Hair follicular keratinocyte (primary cell): ENCODE results near the gene OPALIN. TPM values are rescaled to one million over a fixed set of nuclear protein-coding genes. Genes with fewer than 3 reads are reported as not detected.

Experiments used
- total RNA-seq: library from RNA; depleted of rRNA; stranded (reverse); fragments of >200 nt; gene quantifications from 2 replicates; pipeline ENCODE4 v1.2.3, GENCODE V29; 2015

OPALIN gene, protein sequence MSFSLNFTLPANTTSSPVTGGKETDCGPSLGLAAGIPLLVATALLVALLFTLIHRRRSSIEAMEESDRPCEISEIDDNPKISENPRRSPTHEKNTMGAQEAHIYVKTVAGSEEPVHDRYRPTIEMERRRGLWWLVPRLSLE
- not detected in 2 replicates for total RNA-seq

DNA sequence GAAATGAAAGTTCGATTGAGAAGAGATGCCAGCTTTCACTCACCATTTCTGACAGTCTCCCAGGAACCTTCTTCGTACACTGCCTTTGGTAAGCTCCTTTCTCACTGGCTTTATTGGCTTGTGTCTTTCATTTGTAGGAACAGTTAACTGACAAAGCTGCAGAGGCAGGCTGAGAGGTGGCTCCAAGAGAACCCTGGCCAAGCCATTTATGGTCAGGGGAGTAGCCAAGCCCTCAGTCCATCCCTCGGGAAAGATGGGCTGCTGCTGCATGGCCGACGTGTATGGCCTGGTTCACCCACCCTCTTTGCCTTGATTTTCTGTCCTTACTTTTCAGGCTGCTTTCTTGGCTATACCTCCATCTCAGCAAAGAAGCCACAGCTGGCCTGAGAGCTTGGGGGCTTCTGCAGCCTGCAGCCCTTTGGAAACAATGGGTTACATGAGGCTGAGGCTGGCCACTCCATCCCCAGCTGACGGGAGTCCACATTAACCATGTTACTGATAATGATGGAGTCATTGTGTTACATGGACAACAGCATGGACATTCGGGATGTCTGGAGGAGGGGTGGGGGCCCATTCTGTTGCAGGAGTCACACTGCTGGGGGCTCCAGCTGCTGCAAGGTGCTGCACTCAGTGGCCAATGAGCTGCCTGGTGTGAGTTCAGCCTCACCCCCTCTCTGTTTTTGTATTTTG, at the start of gene OPALIN:
Gene OPALIN (minus strand): TSS at position 152 of the 690 bp plus-strand sequence. CDS start 106 bp downstream, at position 46.

DNA sequence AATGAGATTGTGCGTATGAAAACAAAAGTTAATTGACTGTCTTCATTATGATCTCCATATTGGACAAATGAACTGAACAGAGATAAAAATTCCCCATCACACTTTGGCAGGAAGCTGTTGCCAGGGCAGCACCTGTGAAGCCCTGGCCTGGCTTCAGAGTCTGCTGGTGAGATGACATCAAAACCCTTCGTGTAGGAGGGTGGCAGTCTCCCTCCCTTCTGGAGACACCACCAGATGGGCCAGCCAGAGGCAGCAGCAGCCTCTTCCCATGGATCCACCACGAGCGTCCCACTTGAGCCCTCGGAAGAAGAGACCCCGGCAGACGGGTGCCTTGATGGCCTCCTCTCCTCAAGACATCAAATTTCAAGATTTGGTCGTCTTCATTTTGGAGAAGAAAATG, 54.6 kb downstream of the OPALIN start, which contains the start of gene DNTT:
Gene DNTT (plus strand): TSS at position 205 of the 400 bp plus-strand sequence. CDS start 64 bp downstream, at position 269.

Other genes starting within 250 kb of the OPALIN start
- gene ZNF518A, start 228.7 kb downstream of the OPALIN start, total RNA-seq = 7.6 and 7.7 TPM in 2 replicates
- 0.31 and 0.87 TPM in 2 replicates for gene BLNK, start 87.4 kb downstream of the OPALIN start, total RNA-seq
- gene DNTT, start 54.6 kb downstream of the OPALIN start, total RNA-seq = not detected in 2 replicates
- 0.08 TPM in 1 of 2 replicates, not detected in the other for gene TLL2, start 154.9 kb upstream of the OPALIN start, total RNA-seq
- 52.6 and 62.4 TPM in 2 replicates for gene TM9SF3, start 228.0 kb upstream of the OPALIN start, total RNA-seq